Fibroblast of mammary gland (primary cell): ENCODE data around the gene KCNJ14.

Experiments used
- DNase-seq: peaks from one replicate; pipeline ENCODE4 v3.0.0-alpha.2; 2010; ENCODE audit warnings: low read depth
- H3K4me3 ChIP-seq: 2 replicates; pipeline ENCODE4 v1.5.1; 2011; ENCODE audit warnings: low read depth, mild to moderate bottlenecking, low read length, moderate library complexity; ENCODE audit not compliant: control insufficient read depth
- CTCF ChIP-seq: conservative IDR thresholded peaks from 2 replicates; pipeline ENCODE4 v1.5.1; 2011; ENCODE audit warnings: low read depth, low read length, inconsistent platforms; ENCODE audit not compliant: control insufficient read depth, insufficient read depth

KCNJ14 gene

GRCh38 chr19:48436586-48436985, 18.8 kb upstream of the KCNJ14 start:
- no peak for DNase-seq
- TF ChIP-seq CTCF, result no peak
- H3K4me3 ChIP-seq, result no peak overlapping the region

GRCh38 chr19:48441360-48442050, 13.9 kb upstream of the KCNJ14 start:
- DNase-seq, result no peak
- TF ChIP-seq CTCF, result no peak
- no peak overlapping the region for H3K4me3 ChIP-seq

- no peak for DNase-seq
- TF ChIP-seq CTCF, result no peak
- no peak overlapping the region for H3K4me3 ChIP-seq
Observed at GRCh38 chr19:48442116-48443035, 13.0 kb upstream of the KCNJ14 start.

- H3K4me3 ChIP-seq, result no peak overlapping the region
- no peak for TF ChIP-seq CTCF
- no peak for DNase-seq
Observed at GRCh38 chr19:48443256-48443655, 12.1 kb upstream of the KCNJ14 start.

GRCh38 chr19:48443731-48444128, 11.6 kb upstream of the KCNJ14 start:
- no peak for DNase-seq
- no peak for TF ChIP-seq CTCF
- peak overlapping the region; percentile 98 for H3K4me3 ChIP-seq

GRCh38 chr19:48444129-48444935, 11.0 kb upstream of the KCNJ14 start:
- TF ChIP-seq CTCF, result no peak
- H3K4me3 ChIP-seq, result peak overlapping the region; percentile 98
- DNase-seq, result no peak
